Measurements from ENCODE around the gene NCAM1. TPM values are rescaled to one million over a fixed set of nuclear protein-coding genes. Genes with fewer than 3 reads are reported as not detected.

Gene NCAM1
- total and polyA plus RNA-seq, 2 of the 13 experiments (the other 11 are each of a cell fraction or from before 2014, with no cell fraction given) = 0.05 TPM; not detected in 1

- TF ChIP-seq PAXIP1 (CRISPR knock-in tag; conservative IDR thresholded peaks at IDR 0.05) = no peak
- no peak for TF ChIP-seq MAZ (IDR thresholded peaks at IDR 0.05; ENCODE audit: borderline replicate concordance, low read depth, low read length)
- TF ChIP-seq MAZ (CRISPR knock-in tag; IDR thresholded peaks at IDR 0.05; ENCODE audit: low read depth) = no peak
- TF ChIP-seq ZFYVE20 (CRISPR knock-in tag; IDR thresholded peaks at IDR 0.05; ENCODE audit: borderline replicate concordance, low read depth) = no peak
- TF ChIP-seq KDM1A (CRISPR knock-in tag; IDR thresholded peaks at IDR 0.05) = no peak
- no peak for TF ChIP-seq MNT (IDR thresholded peaks at IDR 0.05)
- no peak for TF ChIP-seq ZNF670 (CRISPR knock-in tag; IDR thresholded peaks at IDR 0.05; ENCODE audit: borderline replicate concordance)
- TF ChIP-seq ZBTB10 (CRISPR knock-in tag; IDR thresholded peaks at IDR 0.05; ENCODE audit: borderline replicate concordance) = no peak
- no peak for TF ChIP-seq PTBP1 (IDR thresholded peaks at IDR 0.05; ENCODE audit: low read depth, low read length, poor library complexity, severe bottlenecking)
- no peak for TF ChIP-seq SRSF4 (IDR thresholded peaks at IDR 0.05; ENCODE audit: low read depth, low read length, poor library complexity, severe bottlenecking)
- no peak for TF ChIP-seq CENPT (CRISPR knock-in tag; IDR thresholded peaks at IDR 0.05; ENCODE audit: low read depth)
Observed at GRCh38 chr11:113147249-113147648, 186.0 kb downstream of the NCAM1 start (continued).
